HG02840 (cell line): ENCODE data around the gene C2orf92.

Experiments used
- ATAC-seq: cut with Tn5 transposase; IDR thresholded peaks from one replicate; pipeline ENCODE4 v1.9.1; 2021; ENCODE audit warnings: mild to moderate bottlenecking, moderate library complexity, moderate number of reproducible peaks; ENCODE audit not compliant: unreplicated experiment, low FRiP score

C2orf92 gene

DNA sequence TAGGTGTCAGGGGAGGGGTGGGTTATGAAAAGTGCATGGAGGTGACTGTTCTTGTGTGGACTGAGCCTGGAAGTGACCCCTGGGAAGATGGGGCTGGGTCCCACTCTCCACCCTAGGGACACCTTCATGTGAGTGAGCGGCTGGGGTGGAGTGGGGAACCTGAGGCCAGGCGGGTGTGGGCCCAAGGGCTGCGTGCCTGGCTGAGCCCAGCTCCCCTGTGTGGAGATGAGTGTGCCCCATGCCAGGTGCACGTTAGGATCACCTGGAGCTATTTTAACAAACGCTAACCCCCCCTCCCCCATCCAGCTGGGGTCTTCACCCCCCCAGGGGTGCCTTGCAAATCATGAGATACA lies 70.4 kb downstream of the C2orf92 start:
- ATAC-seq, result no peak

DNA sequence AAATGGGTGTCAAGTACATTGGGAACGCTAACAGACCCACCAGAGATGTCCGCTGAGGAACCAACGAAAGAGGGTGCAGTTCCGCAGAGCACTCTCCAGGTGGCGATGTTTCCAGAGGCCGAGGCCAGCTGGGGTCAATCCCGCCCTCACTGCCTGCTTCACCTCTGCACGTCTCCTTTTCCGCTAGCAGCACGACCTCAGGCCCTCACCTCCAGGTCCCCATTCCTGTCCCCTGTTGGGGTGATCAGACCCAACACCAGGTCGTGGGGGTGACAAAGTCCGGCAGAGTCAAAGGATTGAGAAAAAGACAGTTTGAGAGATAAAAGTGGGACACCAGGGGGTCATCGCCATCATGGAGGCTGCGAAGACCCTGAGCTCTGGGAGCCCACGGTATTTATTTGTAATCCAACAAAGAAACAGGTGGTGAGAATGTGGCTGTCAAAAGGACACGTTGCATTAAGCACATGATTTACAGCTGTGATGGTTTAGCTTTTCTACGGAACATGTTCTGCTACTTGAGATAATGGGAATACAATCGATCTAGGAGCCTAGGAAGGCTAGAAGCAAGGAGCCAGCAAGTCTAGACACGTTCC lies 71.2 kb downstream of the C2orf92 start:
- ATAC-seq, result no peak

DNA sequence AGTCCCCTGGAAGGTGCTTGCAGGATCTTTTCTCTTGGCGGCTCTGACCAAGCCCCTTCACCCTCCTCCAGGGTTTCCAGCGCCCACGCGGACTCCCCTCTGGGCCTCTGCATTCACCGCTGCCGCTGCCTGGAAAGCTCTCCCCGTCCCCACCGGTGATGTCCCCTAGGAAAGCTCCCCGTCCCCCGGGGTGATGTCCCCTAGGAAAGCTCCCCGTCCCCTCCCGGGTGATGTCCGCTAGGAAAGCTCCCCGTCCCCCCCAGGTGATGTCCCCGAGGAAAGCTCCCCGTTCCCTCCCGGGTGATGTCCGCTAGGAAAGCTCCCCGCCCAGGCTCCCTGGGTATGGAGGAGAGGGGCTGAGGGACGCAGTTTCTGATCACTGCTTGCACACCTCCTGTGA lies 71.7 kb downstream of the C2orf92 start:
- ATAC-seq, result no peak

DNA sequence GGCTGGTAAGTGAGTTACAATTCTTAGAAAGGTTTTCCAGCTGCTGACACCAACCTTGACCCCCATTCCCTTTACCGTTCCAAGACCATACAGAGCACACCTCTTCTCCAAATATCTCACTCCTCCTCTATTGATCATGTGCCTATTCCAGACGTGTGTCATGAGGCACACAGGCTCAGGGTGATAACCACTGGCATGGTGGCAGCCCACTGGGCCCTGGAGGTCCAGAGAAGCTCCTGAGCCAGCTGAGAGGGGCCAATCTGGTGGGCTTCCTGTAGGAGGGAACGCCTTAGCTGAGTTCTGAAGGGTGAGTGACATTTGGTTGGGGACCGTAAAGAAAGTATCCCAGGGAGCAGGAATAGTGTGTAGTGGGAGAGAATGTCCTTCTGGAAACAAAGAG lies 72.2 kb downstream of the C2orf92 start:
- no peak for ATAC-seq

DNA sequence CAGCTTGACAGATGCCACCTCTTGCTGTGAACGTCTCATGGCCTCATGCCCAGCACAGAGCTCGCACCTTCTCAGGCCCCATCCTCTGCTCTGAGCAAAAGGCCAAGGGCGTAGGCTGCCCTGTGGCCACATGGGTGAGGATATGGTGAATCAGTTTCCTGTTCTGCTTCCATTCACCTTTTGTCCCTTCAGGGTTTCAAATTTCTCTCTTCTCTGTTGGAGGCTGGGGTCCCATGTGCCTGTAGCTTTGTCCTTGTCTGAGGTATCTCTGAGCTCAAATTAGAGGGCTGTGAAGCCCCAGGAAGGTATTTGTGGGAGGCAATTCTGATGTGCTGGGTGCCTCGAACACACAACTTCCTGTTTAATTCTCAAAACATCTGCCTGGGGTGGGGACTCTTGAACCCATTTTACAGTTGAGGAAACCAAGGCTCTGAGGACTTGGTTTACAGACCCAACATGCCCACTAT lies 72.9 kb downstream of the C2orf92 start:
- ATAC-seq, result no peak

DNA sequence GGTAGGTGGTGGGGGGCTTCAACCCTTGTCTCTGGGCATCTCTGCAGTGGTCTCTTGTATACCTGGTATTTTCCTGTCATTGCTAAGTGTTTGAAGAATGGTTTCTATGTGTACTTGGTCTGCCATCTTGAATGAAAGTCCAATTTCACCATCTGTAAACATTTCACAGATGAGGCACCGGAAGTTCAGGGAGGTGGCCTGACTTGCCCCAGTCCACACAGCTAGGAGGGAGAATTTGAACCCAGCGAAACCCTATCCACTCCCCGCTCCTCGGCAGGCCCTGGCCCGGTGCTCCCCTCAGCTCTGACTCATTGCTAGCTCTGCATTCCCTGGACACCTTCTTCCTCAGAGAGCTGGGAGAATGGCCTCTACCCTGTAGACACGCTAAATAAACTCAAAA lies 74.4 kb downstream of the C2orf92 start:
- ATAC-seq, result no peak

DNA sequence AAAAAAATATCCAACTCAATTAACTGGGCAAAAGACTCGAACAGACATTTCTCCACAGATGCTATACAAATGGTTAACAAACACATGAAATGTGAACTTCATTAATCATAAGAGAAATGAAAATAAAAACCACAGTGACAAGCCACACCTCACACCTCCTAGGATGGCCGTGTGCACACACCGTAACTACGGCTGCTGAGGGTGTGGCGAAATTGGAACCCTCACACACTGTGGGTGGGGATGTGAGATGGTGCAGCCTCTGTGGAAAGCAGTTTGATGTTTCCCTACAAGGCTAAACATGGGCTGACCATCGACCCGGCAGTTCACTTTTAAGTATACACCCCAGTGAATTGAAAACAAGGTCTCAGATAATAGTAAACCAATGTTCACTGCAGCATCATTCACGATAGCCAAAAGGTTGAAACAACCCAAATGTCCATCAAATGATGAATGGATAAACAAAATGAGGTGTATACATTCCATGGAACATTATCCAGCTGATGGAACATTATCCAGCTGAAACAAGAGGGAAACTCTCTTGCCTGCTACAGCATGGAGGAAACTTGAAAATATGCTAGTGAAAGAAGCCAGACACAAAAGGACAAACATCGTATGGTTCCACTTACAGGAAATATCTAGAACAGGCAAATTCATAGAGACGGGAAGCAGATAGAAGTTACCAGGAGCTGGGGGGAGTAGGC lies 76.1 kb downstream of the C2orf92 start:
- no peak for ATAC-seq

DNA sequence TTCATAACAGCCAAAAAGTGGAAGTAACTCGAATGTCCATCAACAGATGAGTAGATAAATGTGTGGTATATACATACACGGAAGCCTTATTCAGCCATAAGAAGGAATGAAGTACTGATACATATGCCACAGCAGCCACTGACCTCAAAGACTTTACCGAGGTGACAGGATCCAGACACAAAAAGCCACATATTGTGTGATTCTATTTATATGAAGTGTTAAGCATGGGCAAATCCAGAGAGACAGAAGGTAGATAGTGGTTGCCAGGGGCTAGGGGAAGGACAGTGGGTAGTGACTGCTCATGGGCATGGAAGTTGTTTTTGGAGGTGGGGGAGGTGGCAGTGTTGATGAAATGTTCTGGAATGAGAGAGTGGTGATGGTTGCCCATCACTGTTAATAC lies 77.8 kb downstream of the C2orf92 start:
- no peak for ATAC-seq

DNA sequence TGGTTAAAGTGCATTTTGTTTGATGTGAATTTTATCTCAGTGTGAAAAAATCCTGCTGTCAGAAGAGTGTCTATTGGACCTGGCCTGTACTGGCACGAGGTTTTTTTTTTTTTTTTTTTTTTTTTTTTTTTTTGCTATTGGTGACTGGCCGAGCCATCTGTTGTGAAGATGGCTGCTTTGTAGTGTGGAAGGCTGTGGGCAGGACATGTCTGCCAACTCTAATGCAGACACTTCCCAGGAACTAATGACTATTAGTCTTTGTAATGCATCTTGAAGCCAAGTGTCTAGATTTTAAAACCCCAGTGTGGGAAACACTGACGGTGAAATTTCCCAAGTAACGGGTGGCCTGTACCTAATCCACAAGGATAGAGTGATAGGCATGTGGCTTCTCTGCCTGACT lies 78.2 kb downstream of the C2orf92 start:
- ATAC-seq, result no peak

DNA sequence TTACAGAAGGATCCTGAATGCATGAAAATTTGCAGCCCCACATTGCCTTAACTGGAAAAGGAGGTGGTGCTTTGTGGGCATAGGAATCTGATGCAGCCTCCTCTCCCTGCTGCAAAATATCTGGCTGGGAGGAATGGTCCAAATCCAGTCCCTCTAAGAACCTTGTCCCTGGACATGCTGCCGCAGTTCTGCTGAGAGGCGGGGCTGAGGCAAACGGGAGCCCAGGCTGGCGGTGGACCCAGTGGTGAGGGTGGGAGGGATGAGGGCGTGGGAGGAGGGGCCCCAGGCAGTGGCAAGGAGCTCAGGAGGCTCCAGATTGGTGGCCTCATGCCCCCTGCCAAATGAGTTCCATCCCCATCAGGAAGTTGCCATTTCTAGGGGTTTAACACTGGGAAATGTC lies 80.1 kb downstream of the C2orf92 start:
- no peak for ATAC-seq

DNA sequence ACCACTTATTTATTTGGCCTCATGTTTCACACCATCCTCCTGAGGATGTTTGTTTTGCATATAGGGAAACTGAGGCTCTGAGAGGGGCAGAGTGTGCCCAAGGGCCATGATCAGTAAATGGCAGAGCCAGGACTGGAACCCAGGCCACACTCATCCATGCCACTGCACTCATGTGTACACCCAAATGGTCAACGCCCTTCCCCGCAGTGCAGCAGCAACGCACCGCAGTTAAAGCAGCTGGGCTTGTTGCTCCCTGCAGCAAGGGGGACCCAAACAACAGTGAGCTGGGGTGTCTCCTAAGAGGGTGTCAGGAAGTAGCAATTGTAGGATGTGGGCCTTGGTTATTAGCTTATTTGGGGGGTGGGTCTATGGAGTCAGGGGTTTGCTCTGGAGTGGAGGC lies 80.5 kb downstream of the C2orf92 start:
- ATAC-seq, result no peak

DNA sequence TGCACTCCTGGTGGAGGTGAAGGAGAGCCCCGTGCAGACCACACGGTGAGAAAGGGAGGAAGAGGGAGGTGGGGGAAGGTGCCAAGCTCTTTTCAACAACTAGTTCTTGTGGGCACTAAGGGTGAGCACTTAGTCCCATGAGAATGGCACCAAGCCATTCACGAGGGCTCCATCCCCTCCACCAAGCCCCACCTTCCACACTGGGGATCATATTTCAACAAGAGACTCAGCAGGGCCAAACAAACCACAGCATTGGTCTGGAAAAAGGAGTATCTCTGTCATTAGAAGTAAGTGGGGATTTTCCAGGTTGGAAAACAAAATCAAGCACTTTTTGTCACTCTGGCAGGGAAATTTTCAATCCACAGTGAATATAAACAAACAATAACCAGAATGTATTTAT lies 82.2 kb downstream of the C2orf92 start:
- ATAC-seq, result no peak
